ENCODE measurements around the gene CTNND2.

The CTNND2 gene

DNA sequence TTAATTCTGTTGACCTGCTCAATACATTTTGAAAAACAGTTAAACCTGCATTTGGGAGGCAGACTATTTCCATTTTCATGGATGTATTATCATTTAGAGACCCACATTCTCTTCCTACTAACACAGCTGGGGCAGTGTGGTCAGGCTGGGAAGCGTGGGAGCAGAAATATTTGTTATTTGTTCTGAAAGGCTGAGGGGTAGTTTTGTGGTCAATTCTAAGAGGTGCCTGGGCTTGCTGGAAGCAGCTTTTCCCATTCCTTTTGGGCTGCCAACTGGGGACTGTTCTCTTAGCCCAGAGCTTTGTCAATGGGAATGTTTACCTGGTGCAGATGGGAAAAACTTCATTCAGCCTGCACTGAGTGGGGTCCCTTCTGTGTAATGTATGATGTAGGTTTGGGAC is 971.8 kb downstream of the CTNND2 start:
- CTCF ChIA-PET: no interaction called here
- TF ChIP-seq ZIC2 (tag by site-specific recombination; IDR thresholded peaks at IDR 0.05) (no peak), KLF9 (tag by site-specific recombination; IDR thresholded peaks at IDR 0.05; ENCODE audit: low read depth) (no peak), KLF16 (tag by site-specific recombination; IDR thresholded peaks at IDR 0.05) (no peak), ZBTB26 (tag by site-specific recombination; optimal IDR thresholded peaks at IDR 0.05) (no peak), ZBTB7A (tag by site-specific recombination; IDR thresholded peaks at IDR 0.05; ENCODE audit: low read depth) (no peak), ZNF610 (tag by site-specific recombination; IDR thresholded peaks at IDR 0.05; ENCODE audit: borderline replicate concordance) (no peak), ZFP3 (tag by site-specific recombination; IDR thresholded peaks at IDR 0.05; ENCODE audit: low read depth) (no peak), HOXA7 (CRISPR knock-in tag; IDR thresholded peaks at IDR 0.05; ENCODE audit: borderline replicate concordance) (no peak), ZNF621 (tag by site-specific recombination; IDR thresholded peaks at IDR 0.05) (no peak), ZNF37A (tag by site-specific recombination; IDR thresholded peaks at IDR 0.05) (no peak), SP3 (tag by site-specific recombination; IDR thresholded peaks at IDR 0.05) (no peak), KLF1 (tag by site-specific recombination; IDR thresholded peaks at IDR 0.05) (no peak)
- Histone ChIP-seq H3K9me3 (ENCODE audit: control insufficient read depth, insufficient read depth, low read depth, low read length) (no peaks in the 10 kb centered on the region; the same call in 1 of the 2 replicates), H3K36me3 (ENCODE audit: control insufficient read depth in 2 of 2, insufficient read depth in 1 of 2, low read length in 2 of 2) (no peaks in the 10 kb centered on the region), H3K4me1 (ENCODE audit: control insufficient read depth, insufficient read depth, low read length) (no peaks in the 10 kb centered on the region), H3K27ac (ENCODE audit: extremely low read depth, low read depth, low read length) (no peak overlapping the region), H3K4me3 (ENCODE audit: low read depth, low read length) (no peak overlapping the region)
- POLR2A ChIA-PET: no interaction called here

DNA sequence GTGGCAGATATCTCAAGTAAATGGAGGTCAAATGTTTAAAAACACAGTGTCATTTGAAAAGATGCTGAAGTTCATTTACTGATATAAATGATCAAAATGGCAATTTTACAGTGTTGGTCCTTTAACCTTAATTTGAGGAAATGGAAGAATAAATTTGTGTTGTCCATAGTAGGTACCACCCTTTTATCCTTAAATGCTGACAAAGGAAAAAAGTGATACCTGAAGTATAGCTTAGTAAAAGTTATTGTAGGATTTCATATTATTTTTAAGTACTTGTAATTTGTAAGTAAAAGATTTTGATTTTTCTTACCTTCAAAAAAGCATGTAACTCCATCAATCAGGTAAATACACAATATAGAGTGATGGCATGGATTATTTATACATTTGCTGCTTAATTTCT is 976.6 kb downstream of the CTNND2 start:
- H3K27ac ChIP-seq (ENCODE audit: extremely low read depth, low read depth, low read length): no peak overlapping the region
- CTCF ChIA-PET: no interaction called here
- no peaks in the 10 kb centered on the region for H3K36me3 ChIP-seq (ENCODE audit: control insufficient read depth in 2 of 2, insufficient read depth in 1 of 2, low read length in 2 of 2)
- no peaks in the 10 kb centered on the region; the same call in 1 of the 2 replicates for H3K9me3 ChIP-seq (ENCODE audit: control insufficient read depth, insufficient read depth, low read depth, low read length)
- no peak for TF ChIP-seq ZNF514 (tag by site-specific recombination; IDR thresholded peaks at IDR 0.05)
- TF ChIP-seq ZNF335 (tag by site-specific recombination; conservative IDR thresholded peaks at IDR 0.05): no peak
- no peak for TF ChIP-seq ZNF791 (tag by site-specific recombination; IDR thresholded peaks at IDR 0.05)
- TF ChIP-seq ZBTB21 (tag by site-specific recombination; IDR thresholded peaks at IDR 0.05): no peak
- TF ChIP-seq HIC1 (tag by site-specific recombination; IDR thresholded peaks at IDR 0.05): no peak
- no peak for TF ChIP-seq GLIS2 (tag by site-specific recombination; IDR thresholded peaks at IDR 0.05)
- no peak for TF ChIP-seq SP3 (tag by site-specific recombination; IDR thresholded peaks at IDR 0.05)
- no peak for TF ChIP-seq REPIN1 (tag by site-specific recombination; IDR thresholded peaks at IDR 0.05; ENCODE audit: low read depth)
- H3K4me3 ChIP-seq (ENCODE audit: low read depth, low read length): no peak overlapping the region
- POLR2A ChIA-PET: no interaction called here
- no peaks in the 10 kb centered on the region for H3K4me1 ChIP-seq (ENCODE audit: control insufficient read depth, insufficient read depth, low read length)

DNA sequence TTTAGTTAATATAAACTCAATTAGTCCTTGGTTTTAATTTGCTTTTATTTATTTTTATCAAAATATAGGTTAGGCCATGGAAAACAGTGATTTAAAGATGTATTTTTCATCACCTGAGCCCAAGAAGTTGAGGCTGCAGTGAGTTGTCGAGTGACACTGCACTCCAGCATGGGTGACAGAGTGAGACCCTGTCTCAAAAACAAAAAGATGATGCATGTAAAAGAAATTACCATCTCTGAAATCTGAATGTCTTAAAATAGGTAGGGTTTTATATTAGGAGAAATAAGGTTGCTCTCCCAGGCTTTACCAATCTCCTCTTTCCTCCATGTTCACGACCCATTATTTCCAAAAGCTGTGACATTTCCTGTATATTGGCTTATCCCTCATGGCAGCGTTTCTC is 980.9 kb downstream of the CTNND2 start:
- H3K27ac ChIP-seq (ENCODE audit: extremely low read depth, low read depth, low read length): no peak overlapping the region
- ChIA-PET CTCF (no interaction called here), POLR2A (no interaction called here)
- no peaks in the 10 kb centered on the region for H3K9me3 ChIP-seq (ENCODE audit: control insufficient read depth, insufficient read depth, low read depth, low read length)
- H3K4me1 ChIP-seq (ENCODE audit: control insufficient read depth, insufficient read depth, low read length): no peaks in the 10 kb centered on the region
- TF ChIP-seq, protein P1, sequence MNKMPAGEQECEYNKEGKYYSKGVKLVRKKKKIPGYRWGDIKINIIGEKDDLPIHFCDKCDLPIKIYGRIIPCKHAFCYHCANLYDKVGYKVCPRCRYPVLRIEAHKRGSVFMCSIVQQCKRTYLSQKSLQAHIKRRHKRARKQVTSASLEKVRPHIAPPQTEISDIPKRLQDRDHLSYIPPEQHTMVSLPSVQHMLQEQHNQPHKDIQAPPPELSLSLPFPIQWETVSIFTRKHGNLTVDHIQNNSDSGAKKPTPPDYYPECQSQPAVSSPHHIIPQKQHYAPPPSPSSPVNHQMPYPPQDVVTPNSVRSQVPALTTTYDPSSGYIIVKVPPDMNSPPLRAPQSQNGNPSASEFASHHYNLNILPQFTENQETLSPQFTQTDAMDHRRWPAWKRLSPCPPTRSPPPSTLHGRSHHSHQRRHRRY (tag by site-specific recombination; IDR thresholded peaks at IDR 0.05): no peak
- no peaks in the 10 kb centered on the region for H3K36me3 ChIP-seq (ENCODE audit: control insufficient read depth in 2 of 2, insufficient read depth in 1 of 2, low read length in 2 of 2)
- H3K4me3 ChIP-seq (ENCODE audit: low read depth, low read length): no peak overlapping the region
